Testis (tissue), 3 donors: ENCODE measurements around the gene HAPLN3. TPM values are rescaled to one million over a fixed set of nuclear protein-coding genes. Genes with fewer than 3 reads are reported as not detected.

Experiments used
- DNase-seq: peaks from one replicate; pipeline ENCODE4 v3.0.0-alpha.2; 2019
- H3K27ac ChIP-seq, 2 donors: fragments of 200-600 bp; sonication (generic); one replicate each; pipeline ENCODE4 v1.5.1; 2019
- H3K27me3 ChIP-seq: fragments of 200-600 bp; sonication (generic); one replicate; pipeline ENCODE4 v1.5.1; 2019
- H3K36me3 ChIP-seq: fragments of 200-600 bp; sonication (generic); one replicate; pipeline ENCODE4 v1.5.1; 2017; ENCODE audit warnings: low read depth; ENCODE audit errors: missing control alignments
- H3K4me1 ChIP-seq: fragments of 200-600 bp; sonication (generic); one replicate; pipeline ENCODE4 v1.5.1; 2019
- H3K4me3 ChIP-seq, 2 donors: fragments of 200-600 bp; sonication (generic); one replicate each; pipeline ENCODE4 v1.5.1; 2017 to 2019
- H3K9me3 ChIP-seq: fragments of 200-600 bp; sonication (generic); one replicate; pipeline ENCODE4 v1.5.1; 2017
- POLR2A ChIP-seq: fragments of 450-650 bp; IDR thresholded peaks from one replicate; pipeline ENCODE4 v1.6.1; 2017; ENCODE audit warnings: antibody characterized with exemption, mild to moderate bottlenecking, moderate library complexity
- WGBS, 2 donors: methylation state at CpG; one replicate each; pipeline ENCODE4 v1.1.5; 2018; 5-methylcytosine and 5-hydroxymethylcytosine counted together
- intact Hi-C: fragments of 100-400 bp; cut with DNase I; formaldehyde crosslinking; loops from one replicate; pipeline ENCODE4 v1.15.1; 2023; ENCODE audit warnings: low total_unique reads
- polyA plus RNA-seq: library from polyadenylated mRNA; stranded (reverse); fragments of 350-450 nt; fragmentation: Illumina TruSeq; extraction: RNeasy Lipid Tissue Mini Kit (QIAGEN cat#74804); gene quantifications from one replicate; pipeline ENCODE4 v1.2.3, GENCODE V29; 2014; ENCODE audit warnings: low read depth, low replicate concordance; ENCODE audit not compliant: insufficient read depth
- total RNA-seq, 2 donors: library from RNA; depleted of rRNA; stranded (reverse); fragments of >200 nt; gene quantifications; one replicate each; pipeline ENCODE4 v1.2.3, GENCODE V29; 2016
- TF ChIP-seq, protein P1 (sequence below), 3 experiments: fragments of 450-650 bp in 2 of 3; fragments of 200-600 bp in 1 of 3; sonication (generic) in 1 of 3; IDR thresholded peaks; one replicate each; pipeline ENCODE4 v1.5.1; 2016 to 2019; ENCODE audit warnings: antibody characterized with exemption in 3 of 3, mild to moderate bottlenecking in 2 of 3, moderate library complexity in 1 of 3

The HAPLN3 gene
- total and polyA plus RNA-seq, 3 donors from 2014 or later = 4.8 to 5.6 (median 5.0) TPM

DNA sequence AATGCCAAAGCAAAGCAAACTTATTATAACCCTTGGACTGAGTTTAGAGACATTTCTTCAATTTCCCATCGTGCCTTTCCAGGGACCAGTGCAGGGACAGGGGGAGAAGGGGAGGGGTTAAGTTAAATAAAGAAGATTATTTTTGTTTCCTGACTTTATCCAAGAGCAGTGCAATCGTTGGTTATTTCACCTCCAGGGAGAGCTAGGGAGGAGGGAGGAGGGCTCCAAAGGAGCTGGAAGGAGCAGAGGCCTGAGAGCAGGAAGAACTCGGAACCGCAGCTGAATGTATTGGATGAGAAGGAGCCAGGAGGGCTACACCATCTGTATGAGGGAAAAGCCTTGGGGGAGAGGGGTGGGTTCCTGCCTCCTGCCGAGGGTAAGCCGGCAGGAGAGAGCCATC lies 20.7 kb downstream of the HAPLN3 start:
- Histone ChIP-seq H3K27me3 (no peaks in the 10 kb centered on the region), H3K4me1 (no peaks in the 10 kb centered on the region), H3K4me3 (no peak overlapping the region), H3K27ac (no peak overlapping the region), H3K36me3 (no peaks in the 10 kb centered on the region), H3K9me3 (no peaks in the 10 kb centered on the region)
- TF ChIP-seq POLR2A = no peak
- TF ChIP-seq, protein P1, sequence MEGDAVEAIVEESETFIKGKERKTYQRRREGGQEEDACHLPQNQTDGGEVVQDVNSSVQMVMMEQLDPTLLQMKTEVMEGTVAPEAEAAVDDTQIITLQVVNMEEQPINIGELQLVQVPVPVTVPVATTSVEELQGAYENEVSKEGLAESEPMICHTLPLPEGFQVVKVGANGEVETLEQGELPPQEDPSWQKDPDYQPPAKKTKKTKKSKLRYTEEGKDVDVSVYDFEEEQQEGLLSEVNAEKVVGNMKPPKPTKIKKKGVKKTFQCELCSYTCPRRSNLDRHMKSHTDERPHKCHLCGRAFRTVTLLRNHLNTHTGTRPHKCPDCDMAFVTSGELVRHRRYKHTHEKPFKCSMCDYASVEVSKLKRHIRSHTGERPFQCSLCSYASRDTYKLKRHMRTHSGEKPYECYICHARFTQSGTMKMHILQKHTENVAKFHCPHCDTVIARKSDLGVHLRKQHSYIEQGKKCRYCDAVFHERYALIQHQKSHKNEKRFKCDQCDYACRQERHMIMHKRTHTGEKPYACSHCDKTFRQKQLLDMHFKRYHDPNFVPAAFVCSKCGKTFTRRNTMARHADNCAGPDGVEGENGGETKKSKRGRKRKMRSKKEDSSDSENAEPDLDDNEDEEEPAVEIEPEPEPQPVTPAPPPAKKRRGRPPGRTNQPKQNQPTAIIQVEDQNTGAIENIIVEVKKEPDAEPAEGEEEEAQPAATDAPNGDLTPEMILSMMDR (IDR thresholded peaks at IDR 0.05) = no peak
- no peak for DNase-seq
- 47 to 51% methylated on average over 6 of the region's 6 CpGs for WGBS, 2 donors
- intact Hi-C loops = no loop called here

DNA sequence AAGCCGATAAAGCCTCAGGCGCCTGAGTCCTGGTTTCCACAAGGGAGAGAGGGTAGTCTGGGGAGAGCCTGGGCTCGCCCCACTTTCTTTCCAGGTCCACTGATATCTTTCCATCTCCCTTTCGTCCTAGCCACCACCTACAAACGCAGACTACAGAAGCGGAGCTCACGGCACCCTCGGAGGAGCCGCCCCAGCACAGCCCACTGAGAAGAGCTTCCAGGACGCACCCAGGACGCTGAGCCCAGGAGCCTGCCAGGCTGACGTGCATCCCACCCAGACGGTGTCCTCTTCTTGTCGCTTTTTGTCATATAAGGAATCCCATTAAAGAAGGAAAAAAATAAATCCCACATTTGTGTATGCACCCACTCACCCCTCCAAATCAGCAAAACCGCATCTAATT lies 21.1 kb downstream of the HAPLN3 start:
- Histone ChIP-seq H3K36me3 (no peaks in the 10 kb centered on the region), H3K4me3 (no peak overlapping the region), H3K9me3 (no peaks in the 10 kb centered on the region), H3K27ac (no peak overlapping the region), H3K27me3 (no peaks in the 10 kb centered on the region), H3K4me1 (no peaks in the 10 kb centered on the region)
- no peak for DNase-seq
- intact Hi-C loops = no loop called here
- TF ChIP-seq, protein P1 (IDR thresholded peaks at IDR 0.05) = no peak
- TF ChIP-seq POLR2A = no peak
- 86 to 88% methylated on average over 15 of the region's 15 CpGs for WGBS, 2 donors

DNA sequence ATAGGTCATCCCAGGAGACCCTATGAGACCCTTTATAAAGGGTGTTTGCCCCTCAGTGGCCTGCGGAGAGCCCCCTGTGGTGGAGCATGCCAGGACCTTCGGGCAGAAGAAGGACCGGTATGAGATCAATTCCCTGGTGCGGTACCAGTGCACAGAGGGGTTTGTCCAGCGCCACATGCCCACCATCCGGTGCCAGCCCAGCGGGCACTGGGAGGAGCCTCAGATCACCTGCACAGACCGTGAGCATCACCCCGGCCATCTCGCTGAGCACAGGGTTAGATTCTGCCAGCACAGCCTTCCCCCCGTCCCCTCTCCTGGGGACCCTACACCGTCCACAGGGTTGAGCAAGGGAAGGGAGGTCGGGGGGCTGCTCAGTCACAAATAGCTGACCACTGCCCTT lies 21.6 kb downstream of the HAPLN3 start:
- no peak overlapping the region for H3K4me3 ChIP-seq
- intact Hi-C loops = no loop called here
- DNase-seq = no peak
- no peaks in the 10 kb centered on the region for H3K27me3 ChIP-seq
- TF ChIP-seq, protein P1 (IDR thresholded peaks at IDR 0.05) = no peak
- TF ChIP-seq POLR2A = no peak
- 78 to 97% methylated on average over 3 to 13 of the region's 13 CpGs for WGBS, 2 donors
- no peaks in the 10 kb centered on the region for H3K4me1 ChIP-seq
- no peaks in the 10 kb centered on the region for H3K36me3 ChIP-seq
- no peaks in the 10 kb centered on the region for H3K9me3 ChIP-seq
- H3K27ac ChIP-seq = no peak overlapping the region

DNA sequence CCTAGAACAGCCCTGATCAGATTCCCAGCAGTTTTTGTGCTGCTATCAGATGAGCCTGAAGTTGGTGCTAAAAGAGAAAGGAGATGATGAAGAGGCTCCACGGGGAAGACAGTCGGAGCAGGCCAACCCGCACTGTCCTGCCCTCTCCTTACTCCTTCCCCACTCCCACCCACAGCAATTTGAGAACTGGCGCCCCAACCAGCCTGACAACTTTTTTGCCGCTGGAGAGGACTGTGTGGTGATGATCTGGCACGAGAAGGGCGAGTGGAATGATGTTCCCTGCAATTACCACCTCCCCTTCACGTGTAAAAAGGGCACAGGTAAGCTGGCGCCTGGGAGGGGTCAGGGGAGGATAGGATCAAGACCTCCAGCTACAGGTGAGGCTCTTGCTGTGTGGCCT lies 22.6 kb downstream of the HAPLN3 start:
- H3K4me3 ChIP-seq = no peak overlapping the region
- TF ChIP-seq, protein P1 (IDR thresholded peaks at IDR 0.05) = no peak
- no peak for TF ChIP-seq POLR2A
- no peak overlapping the region for H3K27ac ChIP-seq
- H3K4me1 ChIP-seq = no peaks in the 10 kb centered on the region
- H3K36me3 ChIP-seq = no peaks in the 10 kb centered on the region
- H3K9me3 ChIP-seq = no peaks in the 10 kb centered on the region
- H3K27me3 ChIP-seq = no peaks in the 10 kb centered on the region
- 84% methylated on average over 9 of the region's 9 CpGs for WGBS, 2 donors
- no peak for DNase-seq
- intact Hi-C loops = no loop called here

DNA sequence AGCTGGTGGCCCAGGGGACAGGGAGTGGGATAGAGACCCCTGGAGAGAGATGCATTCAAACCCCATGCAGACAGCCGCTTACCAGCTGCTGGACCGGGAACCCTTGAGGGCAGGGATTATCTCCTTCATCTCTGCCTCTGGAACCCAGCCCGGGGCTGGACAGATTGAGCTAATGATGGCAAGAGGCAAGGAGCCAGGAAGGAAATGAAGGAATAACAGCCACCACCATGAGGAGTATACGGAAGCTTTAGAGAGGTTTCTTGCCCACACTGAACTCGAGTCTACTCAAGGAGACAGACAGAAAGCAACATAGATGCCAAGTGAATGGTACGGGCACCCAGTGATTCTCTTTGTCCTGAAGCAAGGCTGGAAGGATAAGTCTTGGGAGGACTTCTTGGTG lies 23.2 kb downstream of the HAPLN3 start:
- DNase-seq = no peak
- intact Hi-C loops = no loop called here
- no peaks in the 10 kb centered on the region for H3K27me3 ChIP-seq
- H3K36me3 ChIP-seq = no peaks in the 10 kb centered on the region
- TF ChIP-seq POLR2A = no peak
- TF ChIP-seq, protein P1 (IDR thresholded peaks at IDR 0.05) = no peak
- no peaks in the 10 kb centered on the region for H3K4me1 ChIP-seq
- H3K27ac ChIP-seq = no peak overlapping the region
- H3K4me3 ChIP-seq = no peak overlapping the region
- WGBS, 2 donors = 80 to 84% methylated on average over 5 to 6 of the region's 6 CpGs
- H3K9me3 ChIP-seq = no peaks in the 10 kb centered on the region
